DND-41 (cell line): Measurements from ENCODE around the gene ARHGAP31.

Experiments
- EZH2 ChIP-seq: IDR thresholded peaks from 3 replicates; pipeline ENCODE4 v1.6.1; 2012; ENCODE audit warnings: borderline replicate concordance, low read depth, mild to moderate bottlenecking, moderate library complexity, low read length, inconsistent platforms; ENCODE audit not compliant: severe bottlenecking
- TF ChIP-seq, protein P1 (sequence below): IDR thresholded peaks from 2 replicates; pipeline ENCODE4 v1.5.1; 2012; ENCODE audit warnings: borderline replicate concordance, low read length, moderate library complexity, mild to moderate bottlenecking; ENCODE audit not compliant: poor library complexity, severe bottlenecking; ENCODE audit errors: extremely low read depth

DNA sequence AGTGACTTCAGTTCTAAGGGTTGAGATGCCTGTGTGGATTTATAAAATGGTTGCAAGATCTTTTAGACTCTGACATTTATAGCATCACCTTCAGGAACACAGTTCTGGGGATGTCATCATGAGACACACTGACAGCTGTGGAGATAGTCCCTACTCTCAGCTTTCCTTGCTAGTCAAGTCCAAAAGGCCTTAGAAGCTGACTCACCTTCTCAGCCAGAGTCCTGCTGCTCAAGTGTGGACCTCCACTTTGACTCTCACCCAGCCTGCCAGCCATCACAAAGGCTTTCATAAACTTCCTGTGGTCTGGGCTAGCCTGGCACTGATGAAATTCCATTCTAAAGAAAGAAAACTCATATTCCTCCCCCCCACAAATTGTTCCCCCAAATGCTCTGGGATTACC is 124.5 kb downstream of the ARHGAP31 start:
- TF ChIP-seq, protein P1, sequence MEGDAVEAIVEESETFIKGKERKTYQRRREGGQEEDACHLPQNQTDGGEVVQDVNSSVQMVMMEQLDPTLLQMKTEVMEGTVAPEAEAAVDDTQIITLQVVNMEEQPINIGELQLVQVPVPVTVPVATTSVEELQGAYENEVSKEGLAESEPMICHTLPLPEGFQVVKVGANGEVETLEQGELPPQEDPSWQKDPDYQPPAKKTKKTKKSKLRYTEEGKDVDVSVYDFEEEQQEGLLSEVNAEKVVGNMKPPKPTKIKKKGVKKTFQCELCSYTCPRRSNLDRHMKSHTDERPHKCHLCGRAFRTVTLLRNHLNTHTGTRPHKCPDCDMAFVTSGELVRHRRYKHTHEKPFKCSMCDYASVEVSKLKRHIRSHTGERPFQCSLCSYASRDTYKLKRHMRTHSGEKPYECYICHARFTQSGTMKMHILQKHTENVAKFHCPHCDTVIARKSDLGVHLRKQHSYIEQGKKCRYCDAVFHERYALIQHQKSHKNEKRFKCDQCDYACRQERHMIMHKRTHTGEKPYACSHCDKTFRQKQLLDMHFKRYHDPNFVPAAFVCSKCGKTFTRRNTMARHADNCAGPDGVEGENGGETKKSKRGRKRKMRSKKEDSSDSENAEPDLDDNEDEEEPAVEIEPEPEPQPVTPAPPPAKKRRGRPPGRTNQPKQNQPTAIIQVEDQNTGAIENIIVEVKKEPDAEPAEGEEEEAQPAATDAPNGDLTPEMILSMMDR = no peak
- TF ChIP-seq EZH2 = no peak
